Keratinocyte (primary cell): ENCODE data around the gene RIMS1. TPM values are rescaled to one million over a fixed set of nuclear protein-coding genes. Genes with fewer than 3 reads are reported as not detected.

ENCODE experiments used
- DNase-seq: peaks from one replicate; pipeline ENCODE4 v3.0.0-alpha.2; 2011; ENCODE audit warnings: low read depth, missing footprints, low spot score
- FAIRE-seq: peaks from 2 replicates; lab custom pipeline; 2011; peaks lifted over from hg19 to GRCh38; lab: Jason Lieb, UNC
- H2AFZ ChIP-seq: 2 replicates; pipeline ENCODE4 v1.6.0; 2012; ENCODE audit warnings: low read length, control low read depth, inconsistent platforms; ENCODE audit not compliant: control insufficient read depth
- H3K27ac ChIP-seq: 2 replicates; pipeline ENCODE4 v1.5.1; 2011; ENCODE audit warnings: low read length; ENCODE audit not compliant: control insufficient read depth, insufficient read depth
- H3K27me3 ChIP-seq: 3 replicates; pipeline ENCODE4 v1.6.0; 2011; ENCODE audit warnings: low read length; ENCODE audit not compliant: control insufficient read depth, insufficient read depth; ENCODE audit errors: extremely low read depth
- H3K36me3 ChIP-seq, 2 experiments: 2 replicates in 1 of 2; 3 replicates in 1 of 2; pipeline ENCODE4 v1.5.1; 2011; ENCODE audit warnings: low read length in 2 of 2, mild to moderate bottlenecking in 1 of 2; ENCODE audit not compliant: control insufficient read depth in 2 of 2, insufficient read depth in 2 of 2; ENCODE audit errors: extremely low read depth in 1 of 2
- H3K4me1 ChIP-seq: 3 replicates; pipeline ENCODE4 v1.5.1; 2011; ENCODE audit warnings: low read length; ENCODE audit not compliant: control insufficient read depth, insufficient read depth; ENCODE audit errors: extremely low read depth
- H3K4me2 ChIP-seq: 3 replicates; pipeline ENCODE4 v1.6.0; 2011; ENCODE audit warnings: low read depth, low read length; ENCODE audit not compliant: control insufficient read depth, insufficient read depth; ENCODE audit errors: extremely low read depth
- H3K4me3 ChIP-seq, 3 experiments: fragments of 200-600 bp in 1 of 3; sonication (generic) in 1 of 3; 2 replicates in 2 of 3; 3 replicates in 1 of 3; pipeline ENCODE4 v1.5.1; 2011 to 2016; ENCODE audit warnings: low read length in 3 of 3, mild to moderate bottlenecking in 3 of 3, control low read depth in 2 of 3, inconsistent platforms in 1 of 3, low read depth in 1 of 3, mixed read lengths in 1 of 3, mixed run types in 1 of 3, moderate library complexity in 1 of 3; ENCODE audit not compliant: control insufficient read depth in 2 of 3, insufficient read depth in 2 of 3; ENCODE audit errors: extremely low read depth in 1 of 3
- H3K79me2 ChIP-seq: 2 replicates; pipeline ENCODE4 v1.6.0; 2012; ENCODE audit warnings: low read length; ENCODE audit not compliant: control insufficient read depth, insufficient read depth
- H3K9ac ChIP-seq: 3 replicates; pipeline ENCODE4 v1.6.0; 2011; ENCODE audit warnings: low read length; ENCODE audit not compliant: control insufficient read depth, insufficient read depth; ENCODE audit errors: extremely low read depth
- H3K9me1 ChIP-seq: 3 replicates; pipeline ENCODE4 v1.6.0; 2011; ENCODE audit warnings: low read length; ENCODE audit not compliant: control insufficient read depth, insufficient read depth; ENCODE audit errors: extremely low read depth
- H3K9me3 ChIP-seq: 2 replicates; pipeline ENCODE4 v1.5.1; 2012; ENCODE audit warnings: low read depth, low read length; ENCODE audit not compliant: control insufficient read depth
- H4K20me1 ChIP-seq: 3 replicates; pipeline ENCODE4 v1.6.0; 2011; ENCODE audit warnings: low read length; ENCODE audit not compliant: control insufficient read depth, insufficient read depth; ENCODE audit errors: extremely low read depth
- CTCF ChIP-seq, 3 experiments: IDR thresholded peaks in 1 of 3; conservative IDR thresholded peaks in 1 of 3; optimal IDR thresholded peaks in 1 of 3; 2 replicates in 2 of 3; 3 replicates in 1 of 3; pipeline versions ENCODE3 to v1.5.1; 2011; ENCODE audit warnings: low read length in 3 of 3, mild to moderate bottlenecking in 3 of 3, moderate library complexity in 2 of 3, control low read depth in 1 of 3, inconsistent platforms in 1 of 3; ENCODE audit not compliant: insufficient read depth in 2 of 3; ENCODE audit errors: extremely low read depth in 1 of 3
- EZH2 ChIP-seq: IDR thresholded peaks from one replicate; pipeline ENCODE4 v1.6.1; 2012; ENCODE audit warnings: inconsistent platforms, mild to moderate bottlenecking, low read length, moderate library complexity
- dilution Hi-C: fragments of 300-500 bp; cut with MboI; formaldehyde crosslinking; loops from one replicate; pipeline ENCODE4 v1.7.0; 2020; ENCODE audit warnings: low sequenced_read_pairs; ENCODE audit not compliant: extremely low pct_ligation_motif_present
- polyA plus RNA-seq, 5 experiments: library from polyadenylated mRNA; depleted of rRNA in 3 of 5; stranded (reverse) in 3 of 5; stranded (forward) in 1 of 5; unstranded in 1 of 5; fragments of >200 nt; gene quantifications; 1 replicate in 1 of 5; 2 replicates in 3 of 5; 3 replicates in 1 of 5; pipeline versions ENCODE4 v1.2.1 to v1.2.3, GENCODE V29; 2011 to 2012; ENCODE audit warnings: missing spikeins in 2 of 5, low read depth in 1 of 5, low replicate concordance in 1 of 5

Gene RIMS1
- polyA plus RNA-seq, 1 donor (not counting 4 experiments of a cell fraction or from before 2014, with no cell fraction given), result not detected

GRCh38 chr6:72102561-72102960 lies 216.2 kb downstream of the RIMS1 start:
- no peak overlapping the region for H2AFZ ChIP-seq
- dilution Hi-C loops, result no loop called here
- TF ChIP-seq EZH2, result no peak
- TF ChIP-seq CTCF (optimal IDR thresholded peaks at IDR 0.05 in 1 of 3, IDR thresholded peaks at IDR 0.05 in 1 of 3, conservative IDR thresholded peaks at IDR 0.05 in 1 of 3; ENCODE audit: extremely low read depth in 1 of 3, insufficient read depth in 2 of 3, low read length in 3 of 3), result no peak

GRCh38 chr6:72111611-72112010 lies 225.3 kb downstream of the RIMS1 start:
- DNase-seq, result no peak
- Histone ChIP-seq H2AFZ (no peak overlapping the region), H3K9me1 (no peaks in the 10 kb centered on the region), H3K9ac (no peak overlapping the region), H3K27ac (no peak overlapping the region), H3K4me1 (no peaks in the 10 kb centered on the region), H4K20me1 (no peaks in the 10 kb centered on the region), H3K4me3 (no peak overlapping the region), H3K9me3 (no peaks in the 10 kb centered on the region), H3K79me2 (no peaks in the 10 kb centered on the region), H3K4me2 (no peak overlapping the region), H3K36me3 (no peaks in the 10 kb centered on the region), H3K27me3 (no peaks in the 10 kb centered on the region)
- TF ChIP-seq CTCF (optimal IDR thresholded peaks at IDR 0.05 in 1 of 3, IDR thresholded peaks at IDR 0.05 in 1 of 3, conservative IDR thresholded peaks at IDR 0.05 in 1 of 3; ENCODE audit: extremely low read depth in 1 of 3, insufficient read depth in 2 of 3, low read length in 3 of 3) (no peak), EZH2 (no peak)
- no peak for FAIRE-seq
- dilution Hi-C loops, result no loop called here

More at GRCh38 chr6:72102561-72102960, 216.2 kb downstream of the RIMS1 start:
- no peaks in the 10 kb centered on the region for H4K20me1 ChIP-seq
- H3K9me1 ChIP-seq, result no peaks in the 10 kb centered on the region
- no peaks in the 10 kb centered on the region for H3K4me1 ChIP-seq
- H3K27me3 ChIP-seq, result no peaks in the 10 kb centered on the region
- FAIRE-seq (no peak), DNase-seq (no peak)
- no peaks in the 10 kb centered on the region for H3K36me3 ChIP-seq
- H3K79me2 ChIP-seq, result no peaks in the 10 kb centered on the region
- no peak overlapping the region for H3K4me2 ChIP-seq
- H3K27ac ChIP-seq, result no peak overlapping the region
- H3K9me3 ChIP-seq, result no peaks in the 10 kb centered on the region
- no peak overlapping the region for H3K9ac ChIP-seq
- no peak overlapping the region for H3K4me3 ChIP-seq
